Measurements from ENCODE around the gene CTIF. TPM values are rescaled to one million over a fixed set of nuclear protein-coding genes. Genes with fewer than 3 reads are reported as not detected.

Gene CTIF
- total RNA-seq, 1 donor from 2014 or later, result 72.4 TPM

DNA sequence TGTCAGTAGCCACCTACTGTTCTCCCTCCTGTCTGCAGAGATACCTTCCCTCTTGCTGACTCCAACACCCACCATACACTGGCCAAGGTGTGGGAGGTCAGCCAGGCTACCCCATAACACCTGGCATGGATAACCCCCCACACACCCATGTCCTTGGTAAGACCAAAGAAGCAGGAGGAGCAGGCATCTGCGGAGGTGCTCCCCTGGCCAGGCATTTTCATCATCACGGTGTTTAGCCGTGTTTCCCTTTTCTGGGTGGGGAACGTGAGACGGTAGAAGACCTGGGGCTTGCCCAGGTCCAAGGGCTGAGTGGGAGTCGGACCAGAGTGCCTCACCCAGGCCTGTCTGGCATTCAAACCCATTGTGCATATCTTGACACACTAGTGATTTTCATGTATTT, 261.6 kb downstream of the CTIF start:
- intact Hi-C loops (cut with DNase I), result no loop called here
- Histone ChIP-seq H3K27ac (no peak overlapping the region), H3K4me1 (no peaks in the 10 kb centered on the region), H3K4me3 (no peak overlapping the region), H3K27me3 (no peaks in the 10 kb centered on the region), H3K36me3 (no peaks in the 10 kb centered on the region), H3K9me3 (no peaks in the 10 kb centered on the region)
- DNase-seq (peak; percentile 37), ATAC-seq (no peak)
- TF ChIP-seq, protein P1, sequence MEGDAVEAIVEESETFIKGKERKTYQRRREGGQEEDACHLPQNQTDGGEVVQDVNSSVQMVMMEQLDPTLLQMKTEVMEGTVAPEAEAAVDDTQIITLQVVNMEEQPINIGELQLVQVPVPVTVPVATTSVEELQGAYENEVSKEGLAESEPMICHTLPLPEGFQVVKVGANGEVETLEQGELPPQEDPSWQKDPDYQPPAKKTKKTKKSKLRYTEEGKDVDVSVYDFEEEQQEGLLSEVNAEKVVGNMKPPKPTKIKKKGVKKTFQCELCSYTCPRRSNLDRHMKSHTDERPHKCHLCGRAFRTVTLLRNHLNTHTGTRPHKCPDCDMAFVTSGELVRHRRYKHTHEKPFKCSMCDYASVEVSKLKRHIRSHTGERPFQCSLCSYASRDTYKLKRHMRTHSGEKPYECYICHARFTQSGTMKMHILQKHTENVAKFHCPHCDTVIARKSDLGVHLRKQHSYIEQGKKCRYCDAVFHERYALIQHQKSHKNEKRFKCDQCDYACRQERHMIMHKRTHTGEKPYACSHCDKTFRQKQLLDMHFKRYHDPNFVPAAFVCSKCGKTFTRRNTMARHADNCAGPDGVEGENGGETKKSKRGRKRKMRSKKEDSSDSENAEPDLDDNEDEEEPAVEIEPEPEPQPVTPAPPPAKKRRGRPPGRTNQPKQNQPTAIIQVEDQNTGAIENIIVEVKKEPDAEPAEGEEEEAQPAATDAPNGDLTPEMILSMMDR (IDR thresholded peaks at IDR 0.05), result no peak

DNA sequence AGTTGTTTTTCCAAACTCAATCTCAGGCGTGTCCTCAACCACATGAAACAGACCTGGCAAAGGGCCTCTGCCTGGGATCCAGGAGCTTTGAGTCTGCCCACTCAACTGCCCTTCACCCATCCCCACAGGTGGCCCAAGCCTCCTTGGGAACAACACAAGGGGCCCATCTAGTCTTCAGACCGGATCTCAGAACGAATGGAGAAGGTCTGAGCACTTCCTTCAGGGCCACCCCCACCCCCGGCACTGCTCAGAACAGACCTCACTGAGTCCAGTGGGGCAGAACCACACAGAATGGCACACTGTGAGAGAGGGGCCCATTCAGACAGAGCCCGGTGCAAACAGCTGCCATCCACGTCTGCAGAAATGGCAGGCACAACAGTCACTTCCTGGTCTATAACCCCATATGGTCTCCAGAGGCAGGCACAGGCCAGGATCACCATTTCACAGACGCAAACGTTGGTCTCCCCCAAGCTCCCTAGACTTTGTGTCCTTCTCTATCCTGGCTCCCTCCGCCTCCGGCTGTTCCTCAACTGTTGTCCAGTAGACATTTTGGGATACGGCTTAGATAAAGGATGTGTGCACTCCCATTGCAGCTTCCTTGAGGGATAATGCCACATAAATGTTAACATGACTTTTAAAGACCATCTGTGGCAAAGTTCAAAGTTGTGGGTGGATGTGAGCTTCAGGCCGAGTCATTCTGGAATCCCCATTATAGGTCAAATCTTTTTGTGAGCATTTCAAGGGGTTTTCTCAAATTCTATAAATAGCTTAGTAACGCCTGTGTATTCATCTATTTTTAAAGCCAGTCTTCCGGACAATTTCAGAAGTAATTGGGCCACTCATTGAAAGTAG, 262.3 kb downstream of the CTIF start:
- no peaks in the 10 kb centered on the region for H3K27me3 ChIP-seq
- no peaks in the 10 kb centered on the region for H3K9me3 ChIP-seq
- H3K27ac ChIP-seq, result no peak overlapping the region
- intact Hi-C loops (cut with DNase I), result no loop called here
- peak; percentile 34 for DNase-seq
- no peak for ATAC-seq
- H3K4me1 ChIP-seq, result no peaks in the 10 kb centered on the region
- no peaks in the 10 kb centered on the region for H3K36me3 ChIP-seq
- no peak overlapping the region for H3K4me3 ChIP-seq
- TF ChIP-seq, protein P1 (IDR thresholded peaks at IDR 0.05), result no peak

DNA sequence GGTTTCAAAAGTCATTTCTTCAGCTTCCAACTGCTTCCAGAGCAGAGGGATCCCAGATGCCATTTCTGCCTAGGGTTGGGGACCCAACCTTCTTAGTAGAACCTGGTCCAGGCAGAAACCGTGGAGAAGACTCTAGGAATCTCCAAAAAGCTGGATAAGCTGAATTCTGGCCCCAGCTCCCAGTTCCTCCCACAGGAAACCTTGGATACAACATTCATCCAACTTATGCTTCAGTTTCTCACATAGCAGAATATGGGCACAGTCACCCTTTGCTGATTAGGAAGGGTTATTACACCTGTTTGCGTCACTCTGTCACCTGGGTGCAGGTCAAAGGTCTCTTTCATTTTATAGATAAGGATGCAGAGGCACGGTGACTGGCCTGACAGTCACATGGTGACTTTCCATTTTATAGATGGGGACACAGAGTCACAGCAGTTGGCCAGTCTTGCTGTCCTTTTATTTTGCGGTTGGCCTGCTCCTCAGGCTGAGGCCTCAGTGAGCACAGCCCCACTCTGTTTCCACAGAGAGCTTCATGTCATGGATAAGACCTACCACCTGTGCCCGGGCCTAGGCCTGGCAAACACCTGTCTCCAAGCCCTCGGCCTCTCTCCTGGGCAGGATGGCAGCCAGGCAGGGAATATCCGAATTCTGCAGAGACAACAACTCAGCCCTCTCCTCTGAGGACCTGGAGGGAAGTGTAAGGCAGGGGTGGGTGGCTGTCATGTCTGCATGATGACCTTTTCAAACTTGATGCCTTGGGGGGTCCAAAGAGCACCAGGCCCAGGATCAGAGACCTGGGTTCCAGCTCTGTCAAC, 263.1 kb downstream of the CTIF start:
- H3K4me1 ChIP-seq, result no peaks in the 10 kb centered on the region
- H3K27ac ChIP-seq, result no peak overlapping the region
- H3K27me3 ChIP-seq, result no peaks in the 10 kb centered on the region
- H3K4me3 ChIP-seq, result no peak overlapping the region
- TF ChIP-seq, protein P1 (IDR thresholded peaks at IDR 0.05), result no peak
- no peaks in the 10 kb centered on the region for H3K9me3 ChIP-seq
- no peak for ATAC-seq
- DNase-seq, result peak; percentile 54
- intact Hi-C loops (cut with DNase I), result no loop called here
- H3K36me3 ChIP-seq, result no peaks in the 10 kb centered on the region

DNA sequence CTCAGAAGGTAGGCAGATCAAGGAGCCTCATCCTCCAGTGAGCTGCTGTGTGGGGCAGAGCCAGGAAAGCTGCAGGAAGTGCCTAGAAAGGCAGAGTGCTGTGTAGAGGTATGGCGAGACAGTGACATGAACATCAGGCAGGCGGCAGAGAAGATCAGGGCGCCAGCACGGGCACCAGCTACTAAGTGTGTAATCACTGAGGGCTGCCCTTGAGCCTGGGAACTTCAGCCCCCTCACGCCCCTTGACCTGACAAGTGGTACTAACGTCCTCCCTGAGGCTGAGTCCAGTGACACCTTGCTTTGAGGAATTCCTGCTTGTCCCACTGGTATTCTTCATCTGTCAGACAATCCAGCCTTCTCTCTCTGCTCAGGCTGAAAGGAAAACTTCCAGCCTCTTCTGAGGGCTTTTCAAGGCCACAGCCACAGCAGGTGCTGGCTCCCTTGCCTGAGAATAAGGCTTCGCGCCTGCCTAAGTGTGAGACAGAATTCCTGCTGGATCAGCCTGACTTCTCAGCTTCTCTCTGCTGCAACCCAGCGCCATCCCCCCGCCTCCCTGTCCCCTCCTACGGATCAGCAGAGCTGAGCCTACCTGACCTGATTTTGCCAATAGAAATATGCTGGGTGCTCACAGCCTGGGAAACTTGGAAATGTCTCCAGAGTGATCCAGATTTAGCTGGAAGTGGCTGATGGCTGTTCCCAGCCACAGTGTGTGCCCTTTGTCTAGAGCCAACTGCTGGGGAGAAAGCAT, 263.9 kb downstream of the CTIF start:
- no peak overlapping the region for H3K27ac ChIP-seq

DNA sequence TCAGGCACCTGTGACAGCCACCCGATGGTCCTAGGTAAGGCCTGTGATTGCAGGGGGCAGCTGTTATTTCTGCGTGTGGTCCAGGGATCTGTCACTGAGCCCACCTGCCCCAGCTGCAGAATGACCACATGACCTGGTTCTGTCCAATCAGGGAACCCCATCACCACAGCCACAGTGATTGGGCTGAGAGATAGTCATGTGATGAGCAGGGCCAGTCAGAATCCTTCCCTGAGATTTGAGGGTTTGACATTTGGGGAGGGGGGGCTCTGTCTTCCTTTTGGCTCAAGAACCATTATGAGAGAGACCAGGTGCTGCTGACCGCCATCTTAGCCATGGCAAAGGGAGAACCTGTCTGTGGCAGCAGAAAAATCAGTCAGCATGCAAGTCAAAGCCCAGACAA, 264.7 kb downstream of the CTIF start:
- Histone ChIP-seq H3K4me3 (no peak overlapping the region), H3K9me3 (no peaks in the 10 kb centered on the region), H3K27me3 (no peaks in the 10 kb centered on the region), H3K4me1 (no peaks in the 10 kb centered on the region), H3K36me3 (no peaks in the 10 kb centered on the region), H3K27ac (no peak overlapping the region)
- DNase-seq, result peak; percentile 3
- no peak for ATAC-seq
- intact Hi-C loops (cut with DNase I), result no loop called here
- TF ChIP-seq, protein P1 (IDR thresholded peaks at IDR 0.05), result no peak

More for the DNA sequence above, 263.9 kb downstream of the CTIF start:
- DNase-seq, result peak; percentile 48
- no peak overlapping the region for H3K4me3 ChIP-seq
- intact Hi-C loops (cut with DNase I), result no loop called here
- ATAC-seq, result no peak
- H3K4me1 ChIP-seq, result no peaks in the 10 kb centered on the region
- H3K9me3 ChIP-seq, result no peaks in the 10 kb centered on the region
- TF ChIP-seq, protein P1 (IDR thresholded peaks at IDR 0.05), result no peak
- no peaks in the 10 kb centered on the region for H3K36me3 ChIP-seq
- H3K27me3 ChIP-seq, result no peaks in the 10 kb centered on the region

All from upper lobe of right lung (tissue), 1 donor.